Nephron (organoid): ENCODE results near the gene BIRC2.

Experiments used
- H3K27ac Mint-ChIP-seq, 3 experiments: 2 replicates each; pipeline ENCODE4 v1.8.0; 2020; ENCODE audit warnings: mixed read lengths in 3 of 3, mild to moderate bottlenecking in 2 of 3, moderate library complexity in 1 of 3
- H3K27me3 Mint-ChIP-seq: 2 replicates; pipeline ENCODE4 v1.8.0; 2021; ENCODE audit warnings: low read depth, mild to moderate bottlenecking, moderate library complexity, mixed read lengths
- H3K36me3 Mint-ChIP-seq: 2 replicates; pipeline ENCODE4 v1.8.0; 2020; ENCODE audit warnings: low read depth, mixed read lengths
- H3K4me1 Mint-ChIP-seq: 2 replicates; pipeline ENCODE4 v1.8.0; 2020; ENCODE audit warnings: mixed read lengths
- H3K4me3 Mint-ChIP-seq, 3 experiments: 2 replicates each; pipeline ENCODE4 v1.8.0; 2020; ENCODE audit warnings: mild to moderate bottlenecking in 3 of 3, mixed read lengths in 3 of 3, moderate library complexity in 2 of 3
- H3K9me3 Mint-ChIP-seq: 2 replicates; pipeline ENCODE4 v1.8.0; 2020; ENCODE audit warnings: mixed read lengths
- TF ChIP-seq, protein P1 (sequence below), 3 experiments: fragments of 200-600 bp; sonication (generic); IDR thresholded peaks; one replicate each; pipeline ENCODE4 v1.5.0; 2021; ENCODE audit warnings: antibody characterized with exemption in 3 of 3; ENCODE audit not compliant: unreplicated experiment in 3 of 3

BIRC2 gene

DNA sequence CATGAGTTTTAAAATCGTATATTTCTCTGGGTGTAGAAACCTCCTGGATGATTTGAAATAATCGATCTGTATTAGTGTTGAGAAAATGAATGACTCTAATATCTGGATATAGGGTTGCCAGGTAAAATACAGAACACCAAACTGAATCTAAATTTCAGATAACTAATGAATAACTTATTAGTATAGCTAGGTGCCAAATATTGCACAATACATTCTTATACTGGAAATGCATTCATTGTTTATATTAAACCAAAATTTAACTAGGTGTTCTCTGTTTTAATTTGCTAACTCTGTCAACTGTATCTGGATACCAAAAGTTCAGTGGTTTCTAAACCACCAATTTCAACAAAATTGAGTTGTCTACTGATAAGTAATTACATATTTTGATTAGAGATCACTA is 32.2 kb upstream of the BIRC2 start:
- H3K9me3 Mint-ChIP-seq, result no peaks in the 10 kb centered on the region
- H3K27me3 Mint-ChIP-seq, result peaks cover 4% of the 10 kb centered on the region
- TF ChIP-seq, protein P1, sequence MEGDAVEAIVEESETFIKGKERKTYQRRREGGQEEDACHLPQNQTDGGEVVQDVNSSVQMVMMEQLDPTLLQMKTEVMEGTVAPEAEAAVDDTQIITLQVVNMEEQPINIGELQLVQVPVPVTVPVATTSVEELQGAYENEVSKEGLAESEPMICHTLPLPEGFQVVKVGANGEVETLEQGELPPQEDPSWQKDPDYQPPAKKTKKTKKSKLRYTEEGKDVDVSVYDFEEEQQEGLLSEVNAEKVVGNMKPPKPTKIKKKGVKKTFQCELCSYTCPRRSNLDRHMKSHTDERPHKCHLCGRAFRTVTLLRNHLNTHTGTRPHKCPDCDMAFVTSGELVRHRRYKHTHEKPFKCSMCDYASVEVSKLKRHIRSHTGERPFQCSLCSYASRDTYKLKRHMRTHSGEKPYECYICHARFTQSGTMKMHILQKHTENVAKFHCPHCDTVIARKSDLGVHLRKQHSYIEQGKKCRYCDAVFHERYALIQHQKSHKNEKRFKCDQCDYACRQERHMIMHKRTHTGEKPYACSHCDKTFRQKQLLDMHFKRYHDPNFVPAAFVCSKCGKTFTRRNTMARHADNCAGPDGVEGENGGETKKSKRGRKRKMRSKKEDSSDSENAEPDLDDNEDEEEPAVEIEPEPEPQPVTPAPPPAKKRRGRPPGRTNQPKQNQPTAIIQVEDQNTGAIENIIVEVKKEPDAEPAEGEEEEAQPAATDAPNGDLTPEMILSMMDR (IDR thresholded peaks at IDR 0.05; ENCODE audit: unreplicated experiment in 3 of 3), result no peak
- H3K4me1 Mint-ChIP-seq, result peaks cover 37% of the 10 kb centered on the region
- peak overlapping the region in 2 of 3 experiments; percentile 9 to 29 for H3K27ac Mint-ChIP-seq
- no peak overlapping the region for H3K4me3 Mint-ChIP-seq
- H3K36me3 Mint-ChIP-seq, result no peaks in the 10 kb centered on the region

DNA sequence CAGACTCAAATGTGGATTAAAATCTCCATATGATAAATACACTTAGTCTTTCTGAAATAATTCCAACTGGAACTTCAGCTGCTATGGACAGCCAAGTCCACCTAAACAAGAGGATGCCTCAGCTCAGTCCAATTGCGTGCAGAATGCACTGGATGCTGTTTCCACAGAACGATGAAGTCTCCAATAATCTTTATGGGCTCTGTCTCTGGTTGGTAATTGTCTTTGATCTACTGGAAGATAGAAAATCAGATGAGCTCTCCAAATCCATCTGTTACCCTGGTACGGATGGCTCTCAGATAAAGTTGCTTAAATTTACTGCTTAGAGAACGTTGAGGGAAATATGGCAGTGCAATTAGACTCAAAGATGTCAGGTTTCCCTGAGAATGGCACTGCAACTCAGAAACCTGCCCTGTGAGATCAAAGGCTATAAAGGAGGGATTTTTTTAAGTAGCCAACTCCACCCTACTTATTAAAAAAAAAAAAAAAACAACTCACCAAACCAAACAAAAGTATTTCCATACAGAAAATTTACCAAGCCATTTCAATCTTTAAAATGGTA is 30.6 kb upstream of the BIRC2 start:
- H3K9me3 Mint-ChIP-seq, result no peaks in the 10 kb centered on the region
- peaks cover 37% of the 10 kb centered on the region for H3K4me1 Mint-ChIP-seq
- H3K27me3 Mint-ChIP-seq, result peaks cover 4% of the 10 kb centered on the region
- no peaks in the 10 kb centered on the region for H3K36me3 Mint-ChIP-seq
- peak overlapping the region in 2 of 3 experiments; percentile 8 to 55 for H3K4me3 Mint-ChIP-seq
- TF ChIP-seq, protein P1 (IDR thresholded peaks at IDR 0.05; ENCODE audit: unreplicated experiment in 3 of 3), result no peak
- peak overlapping the region in 1 of 3 experiments; percentile 43 for H3K27ac Mint-ChIP-seq

DNA sequence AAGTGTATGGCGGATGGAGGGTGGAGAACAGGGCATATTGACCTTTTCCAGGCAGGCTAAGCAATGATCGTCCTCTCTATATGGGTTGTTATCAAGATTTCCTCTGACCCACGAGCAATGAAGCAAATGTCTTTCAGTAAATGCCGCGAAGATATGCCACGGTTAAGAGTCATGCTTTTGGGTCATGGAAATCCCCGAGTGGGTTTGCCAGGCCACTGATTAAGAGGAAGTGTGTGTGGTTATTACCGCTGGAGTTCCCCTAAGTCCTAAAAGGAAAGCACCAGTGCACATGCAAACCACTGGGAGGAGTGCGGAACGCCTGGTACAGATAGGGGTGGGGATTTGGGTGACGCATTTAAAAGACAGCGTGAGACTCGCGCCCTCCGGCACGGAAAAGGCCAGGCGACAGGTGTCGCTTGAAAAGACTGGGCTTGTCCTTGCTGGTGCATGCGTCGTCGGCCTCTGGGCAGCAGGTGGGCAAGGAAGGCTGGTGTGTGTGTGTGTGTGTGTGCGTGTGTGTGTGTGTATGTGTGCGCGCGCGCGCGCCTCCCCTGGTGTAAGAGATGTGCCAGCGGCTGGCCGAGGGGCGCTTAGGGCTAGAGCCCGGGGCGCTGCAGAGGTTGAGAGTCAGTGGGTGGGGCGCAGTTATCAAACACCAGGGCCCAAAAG is 29.8 kb upstream of the BIRC2 start, which contains the start of gene BIRC3:
Gene BIRC3 (plus strand): TSS at position 386 of the 669 bp plus-strand sequence. CDS start 7,026 bp downstream, outside the sequence.
- TF ChIP-seq, protein P1 (IDR thresholded peaks at IDR 0.05; ENCODE audit: unreplicated experiment in 3 of 3), result peak in 1 of 3 experiments; percentile 21
- Mint-ChIP-seq H3K4me3 (peak within 1 kb of the TSS; percentile 82 to 89 (median 86)), H3K27me3 (peaks cover 4% of the 10 kb centered on the region), H3K36me3 (no peaks in the 10 kb centered on the region), H3K27ac (peak within 1 kb of the TSS in 2 of 3 experiments; percentile 43 to 45), H3K4me1 (peaks cover 37% of the 10 kb centered on the region), H3K9me3 (no peaks in the 10 kb centered on the region)

DNA sequence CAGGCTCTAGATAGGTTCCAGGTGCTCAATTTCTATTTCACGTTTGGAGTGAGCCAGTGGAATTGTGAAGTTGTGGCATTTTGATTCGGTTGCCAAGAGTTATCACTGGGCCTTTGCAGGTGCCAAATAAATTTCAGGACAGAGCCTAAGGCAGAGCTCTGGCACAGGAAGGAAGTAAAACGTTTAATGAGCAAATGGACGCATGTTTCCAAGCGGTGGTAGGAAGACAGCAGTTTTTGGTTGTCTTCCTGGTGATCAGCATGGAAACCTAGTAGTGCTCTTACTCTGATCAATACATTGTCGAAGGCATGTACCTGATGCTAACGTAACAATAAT is 29.3 kb upstream of the BIRC2 start:
- H3K36me3 Mint-ChIP-seq, result no peaks in the 10 kb centered on the region
- peak overlapping the region in 1 of 3 experiments; percentile 45 for H3K27ac Mint-ChIP-seq
- peak overlapping the region; percentile 82 to 89 (median 86) for H3K4me3 Mint-ChIP-seq
- TF ChIP-seq, protein P1 (IDR thresholded peaks at IDR 0.05; ENCODE audit: unreplicated experiment in 3 of 3), result no peak
- peaks cover 34% of the 10 kb centered on the region for H3K4me1 Mint-ChIP-seq
- H3K27me3 Mint-ChIP-seq, result peaks cover 4% of the 10 kb centered on the region
- no peaks in the 10 kb centered on the region for H3K9me3 Mint-ChIP-seq

DNA sequence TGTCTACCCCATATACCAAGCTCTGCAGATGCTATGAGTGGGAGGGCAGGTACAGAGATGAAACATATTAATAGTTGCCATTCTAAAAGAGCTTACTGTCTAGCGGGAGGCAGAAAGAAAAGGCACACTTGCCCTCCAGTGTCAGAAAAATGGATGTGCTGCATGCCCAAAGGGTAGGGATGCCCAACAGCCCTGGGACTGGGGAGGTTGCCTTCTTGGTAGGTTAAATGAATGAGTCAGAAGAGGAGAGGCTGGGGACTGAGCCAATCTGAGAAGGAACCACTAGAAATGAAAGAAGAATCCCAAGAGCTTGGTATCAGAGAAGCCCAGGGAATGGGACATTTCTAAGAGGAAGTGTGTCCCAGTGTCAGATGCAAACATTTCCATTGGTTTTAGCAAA is 28.5 kb upstream of the BIRC2 start:
- peak overlapping the region in 1 of 3 experiments; percentile 7 for H3K4me3 Mint-ChIP-seq
- H3K27ac Mint-ChIP-seq, result no peak overlapping the region
- peaks cover 4% of the 10 kb centered on the region for H3K27me3 Mint-ChIP-seq
- no peaks in the 10 kb centered on the region for H3K36me3 Mint-ChIP-seq
- H3K9me3 Mint-ChIP-seq, result no peaks in the 10 kb centered on the region
- TF ChIP-seq, protein P1 (IDR thresholded peaks at IDR 0.05; ENCODE audit: unreplicated experiment in 3 of 3), result no peak
- peaks cover 26% of the 10 kb centered on the region for H3K4me1 Mint-ChIP-seq

DNA sequence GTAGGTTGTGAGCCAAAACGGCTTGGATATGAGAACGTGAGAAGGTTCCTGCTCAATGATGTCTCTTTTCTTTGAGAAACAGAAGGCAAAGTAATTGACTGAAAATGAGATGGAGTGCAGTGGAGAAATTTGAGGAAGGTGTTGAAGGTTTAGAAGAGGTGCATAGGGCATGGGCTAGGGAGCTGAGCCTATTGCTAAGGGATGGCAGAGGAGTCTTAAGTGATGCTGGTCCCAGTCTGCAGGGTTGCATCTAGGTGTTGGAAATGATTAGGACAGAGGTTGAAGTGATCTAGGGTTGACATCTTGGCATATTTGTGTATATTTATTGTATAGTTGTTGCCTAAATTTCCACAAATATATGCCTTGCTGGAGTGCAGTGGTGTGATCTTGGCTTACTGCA is 27.5 kb upstream of the BIRC2 start:
- Mint-ChIP-seq H3K4me3 (no peak overlapping the region), H3K4me1 (peaks cover 20% of the 10 kb centered on the region)

More for the DNA sequence above, 27.5 kb upstream of the BIRC2 start:
- TF ChIP-seq, protein P1 (IDR thresholded peaks at IDR 0.05; ENCODE audit: unreplicated experiment in 3 of 3), result no peak
- H3K27ac Mint-ChIP-seq, result no peak overlapping the region
- H3K27me3 Mint-ChIP-seq, result peaks cover 4% of the 10 kb centered on the region
- H3K9me3 Mint-ChIP-seq, result no peaks in the 10 kb centered on the region
- no peaks in the 10 kb centered on the region for H3K36me3 Mint-ChIP-seq
